Common myeloid progenitor, CD34-positive (primary cell): ENCODE measurements around the gene PLOD2.

Experiments
- CTCF ChIA-PET: fragments of 350-600 bp; sonication (Branson Sonifier 250); formaldehyde crosslinking; loops from one replicate; lab custom pipeline; 2021; ENCODE audit warnings: antibody characterized with exemption; lab: Charles Lee
- POLR2A ChIA-PET: fragments of 350-600 bp; sonication (Branson Sonifier 250); formaldehyde crosslinking; loops from one replicate; lab custom pipeline; 2021; ENCODE audit warnings: antibody characterized with exemption; lab: Charles Lee
- DNase-seq, 3 donors: peaks; one replicate each; pipeline versions ENCODE4 v3.0.0 to v3.0.0-alpha.2; 2013
- H3K27ac ChIP-seq, 2 experiments: 1 replicate in 1 of 2; 2 replicates in 1 of 2; pipeline ENCODE4 v1.7.0; 2013; ENCODE audit warnings: inconsistent platforms in 2 of 2, low read length in 2 of 2, mild to moderate bottlenecking in 2 of 2, low read depth in 1 of 2, moderate library complexity in 1 of 2; ENCODE audit not compliant: severe bottlenecking in 2 of 2, insufficient read depth in 1 of 2, poor library complexity in 1 of 2
- H3K27me3 ChIP-seq, 5 experiments: replicated peaks in 2 of 5; 1 replicate in 3 of 5; 2 replicates in 2 of 5; pipeline versions ENCODE4 v1.6.1 to v1.7.0; 2013; ENCODE audit warnings: low read length in 4 of 5, mild to moderate bottlenecking in 2 of 5, moderate library complexity in 2 of 5, inconsistent platforms in 1 of 5; ENCODE audit not compliant: insufficient read depth in 5 of 5, control insufficient read depth in 4 of 5
- H3K36me3 ChIP-seq, 4 experiments: 1 replicate in 2 of 4; 2 replicates in 2 of 4; pipeline versions ENCODE4 v1.6.1 to v1.7.0; 2013; ENCODE audit warnings: low read length in 3 of 4, control low read depth in 1 of 4, mild to moderate bottlenecking in 1 of 4; ENCODE audit not compliant: control insufficient read depth in 4 of 4, insufficient read depth in 4 of 4
- H3K4me1 ChIP-seq, 4 experiments: 1 replicate in 3 of 4; 2 replicates in 1 of 4; pipeline versions ENCODE4 v1.6.1 to v1.7.1; 2013; ENCODE audit warnings: low read length in 3 of 4, mild to moderate bottlenecking in 3 of 4, control low read depth in 1 of 4, inconsistent platforms in 1 of 4, moderate library complexity in 1 of 4; ENCODE audit not compliant: control insufficient read depth in 4 of 4, insufficient read depth in 4 of 4; ENCODE audit errors: control extremely low read depth in 1 of 4
- H3K4me3 ChIP-seq, 7 experiments: 1 replicate in 4 of 7; 2 replicates in 3 of 7; pipeline versions ENCODE4 v1.5.1 to v1.7.0; 2013; ENCODE audit warnings: mild to moderate bottlenecking in 7 of 7, low read length in 6 of 7, moderate library complexity in 6 of 7, inconsistent platforms in 2 of 7, low read depth in 2 of 7, control low read depth in 1 of 7; ENCODE audit not compliant: insufficient read depth in 4 of 7, control insufficient read depth in 1 of 7; ENCODE audit errors: extremely low read depth in 1 of 7
- H3K9me3 ChIP-seq, 5 experiments: 1 replicate in 4 of 5; 2 replicates in 1 of 5; pipeline versions ENCODE4 v1.6.1 to v1.7.1; 2013; ENCODE audit warnings: low read length in 4 of 5, mild to moderate bottlenecking in 2 of 5, inconsistent platforms in 1 of 5, low read depth in 1 of 5, moderate library complexity in 1 of 5; ENCODE audit not compliant: control insufficient read depth in 4 of 5, insufficient read depth in 2 of 5; ENCODE audit errors: control extremely low read depth in 1 of 5
- WGBS: methylation state at CpG from one replicate; pipeline ENCODE4 v1.1.5; 2013; ENCODE audit not compliant: insufficient coverage; 5-methylcytosine and 5-hydroxymethylcytosine counted together

Gene PLOD2

DNA sequence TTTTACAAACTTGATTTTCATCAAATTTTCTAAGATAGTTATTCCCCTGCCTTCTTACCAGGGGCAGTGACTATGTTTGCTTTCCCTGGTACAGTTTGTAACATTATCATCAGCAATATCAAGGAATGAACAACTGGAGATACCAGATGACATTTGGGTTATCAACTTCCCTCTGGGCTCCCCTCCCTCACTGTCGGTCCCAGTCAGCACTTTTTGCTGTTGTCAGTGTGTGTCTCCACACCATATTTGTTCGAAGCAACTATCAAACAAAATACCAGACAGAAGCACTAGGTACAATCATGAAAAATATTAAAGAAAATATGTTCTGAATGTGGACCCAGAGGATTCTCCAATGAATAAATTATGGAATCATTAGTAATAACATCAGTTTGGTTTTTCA lies 75.3 kb downstream of the PLOD2 start:
- H3K36me3 ChIP-seq: no peaks in the 10 kb centered on the region
- no peaks in the 10 kb centered on the region for H3K4me1 ChIP-seq
- no peak overlapping the region for H3K4me3 ChIP-seq
- POLR2A ChIA-PET: no interaction called here
- CTCF ChIA-PET: no interaction called here
- no peaks in the 10 kb centered on the region for H3K27me3 ChIP-seq
- H3K9me3 ChIP-seq: no peaks in the 10 kb centered on the region
- H3K27ac ChIP-seq: no peak overlapping the region
- no peak for DNase-seq
- WGBS: no CpG with 5 or more reads among the region's 2 CpGs

- H3K36me3 ChIP-seq: peaks cover 0 to 8% (median 2%) of the 10 kb centered on the region in 4 experiments
- no peak for DNase-seq
- ChIA-PET POLR2A (no interaction called here), CTCF (interaction anchor here (1.2 kb wide), 1 partner anchor 109 kb away, joined by 4 read pairs; no protein-coding TSS in a partner anchor)
- H3K27ac ChIP-seq: no peak overlapping the region
- no peaks in the 10 kb centered on the region for H3K4me1 ChIP-seq
- 97% methylated on average over 2 of the region's 2 CpGs for WGBS
- no peak overlapping the region for H3K4me3 ChIP-seq
- peaks cover 0 to 2% (median 0%) of the 10 kb centered on the region in 5 experiments for H3K9me3 ChIP-seq
- H3K27me3 ChIP-seq: no peaks in the 10 kb centered on the region
Observed at GRCh38 chr3:146080578-146080977, 80.4 kb downstream of the PLOD2 start.

GRCh38 chr3:146078031-146078430 lies 83.0 kb downstream of the PLOD2 start:
- WGBS: no CpG with 5 or more reads among the region's 2 CpGs
- Histone ChIP-seq H3K36me3 (peaks cover 0 to 8% (median 2%) of the 10 kb centered on the region in 4 experiments), H3K9me3 (peaks cover 0 to 2% (median 0%) of the 10 kb centered on the region in 5 experiments), H3K4me3 (no peak overlapping the region), H3K4me1 (no peaks in the 10 kb centered on the region), H3K27me3 (no peaks in the 10 kb centered on the region), H3K27ac (no peak overlapping the region)
- ChIA-PET POLR2A (no interaction called here), CTCF (interaction anchor here (0.8 to 1.3 kb wide), 3 partner anchors 13 to 86 kb away, joined by 3 read pairs; no protein-coding TSS in a partner anchor)
- DNase-seq: no peak

DNA sequence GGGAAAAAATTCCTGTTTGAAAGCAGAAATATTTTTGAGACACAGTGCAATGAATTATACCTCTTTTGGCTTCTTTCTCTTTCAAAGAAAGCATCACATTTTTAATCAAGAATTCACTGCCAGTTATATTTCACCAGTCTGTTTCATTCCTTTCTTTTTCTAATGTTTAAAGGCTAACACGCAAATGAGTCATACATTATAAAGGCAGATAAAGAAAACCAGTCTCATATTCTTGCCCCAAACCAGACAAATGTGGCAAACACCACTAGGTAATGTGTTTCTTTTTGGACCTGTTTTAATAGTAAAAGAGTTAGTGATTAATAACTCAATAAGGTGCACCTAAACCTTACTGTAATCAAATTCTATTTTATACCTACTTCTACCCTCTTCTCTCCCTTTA lies 83.8 kb downstream of the PLOD2 start:
- POLR2A ChIA-PET: no interaction called here
- no peak overlapping the region for H3K27ac ChIP-seq
- no peaks in the 10 kb centered on the region for H3K27me3 ChIP-seq
- no CpG with 5 or more reads among the region's 1 CpG for WGBS
- CTCF ChIA-PET: interaction anchor here (1.3 kb wide), 2 partner anchors 14 to 87 kb away, joined by 3 read pairs; no protein-coding TSS in a partner anchor
- no peak overlapping the region for H3K4me3 ChIP-seq
- peaks cover 0 to 2% (median 0%) of the 10 kb centered on the region in 5 experiments for H3K9me3 ChIP-seq
- peaks cover 0 to 8% (median 2%) of the 10 kb centered on the region in 4 experiments for H3K36me3 ChIP-seq
- H3K4me1 ChIP-seq: no peaks in the 10 kb centered on the region
- no peak for DNase-seq

DNA sequence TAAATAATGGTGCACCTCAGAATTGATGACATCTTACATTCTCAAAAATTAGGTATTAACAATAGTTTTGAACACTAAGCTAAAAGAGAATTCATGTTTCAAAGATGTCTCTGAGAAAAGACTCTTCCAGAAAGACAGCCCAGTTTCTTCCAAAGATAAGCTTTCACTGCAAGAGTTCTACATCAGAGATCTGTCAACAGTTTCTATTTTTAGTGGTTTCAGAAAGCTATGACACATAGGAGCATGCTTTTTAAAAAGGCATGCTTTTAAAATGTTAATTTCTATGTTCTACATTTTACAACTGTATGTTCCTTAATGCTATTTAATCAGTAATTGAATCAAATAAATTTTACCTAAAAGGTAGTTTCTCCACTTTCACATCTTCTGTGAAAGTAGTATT lies 88.2 kb downstream of the PLOD2 start:
- H3K4me3 ChIP-seq: no peak overlapping the region
- no peak for DNase-seq

GRCh38 chr3:146072061-146072460 lies 88.9 kb downstream of the PLOD2 start:
- ChIA-PET POLR2A (interaction anchor here (0.5 kb wide), 1 partner anchor 26 kb away, joined by 3 read pairs; no protein-coding TSS in a partner anchor), CTCF (interaction anchor here (1.2 kb wide), 1 partner anchor 88 kb away, joined by 3 read pairs; no protein-coding TSS in a partner anchor)
- Histone ChIP-seq H3K36me3 (peaks cover 0 to 16% (median 3%) of the 10 kb centered on the region in 4 experiments), H3K9me3 (peaks cover 0 to 2% (median 0%) of the 10 kb centered on the region in 5 experiments), H3K4me1 (no peaks in the 10 kb centered on the region), H3K27ac (peak overlapping the region in 1 of 2 experiments; percentile 19), H3K4me3 (no peak overlapping the region), H3K27me3 (no peaks in the 10 kb centered on the region)
- 82% methylated on average over 2 of the region's 3 CpGs for WGBS
- no peak for DNase-seq

More for the DNA sequence above, 88.2 kb downstream of the PLOD2 start:
- POLR2A ChIA-PET: no interaction called here
- Histone ChIP-seq H3K9me3 (peaks cover 0 to 2% (median 0%) of the 10 kb centered on the region in 5 experiments), H3K27ac (no peak overlapping the region), H3K4me1 (no peaks in the 10 kb centered on the region), H3K27me3 (no peaks in the 10 kb centered on the region), H3K36me3 (peaks cover 0 to 16% (median 3%) of the 10 kb centered on the region in 4 experiments)
- CTCF ChIA-PET: interaction anchor here (0.7 to 1.1 kb wide), 2 partner anchors 115 to 117 kb away, joined by 3 to 6 read pairs; no protein-coding TSS in a partner anchor

DNA sequence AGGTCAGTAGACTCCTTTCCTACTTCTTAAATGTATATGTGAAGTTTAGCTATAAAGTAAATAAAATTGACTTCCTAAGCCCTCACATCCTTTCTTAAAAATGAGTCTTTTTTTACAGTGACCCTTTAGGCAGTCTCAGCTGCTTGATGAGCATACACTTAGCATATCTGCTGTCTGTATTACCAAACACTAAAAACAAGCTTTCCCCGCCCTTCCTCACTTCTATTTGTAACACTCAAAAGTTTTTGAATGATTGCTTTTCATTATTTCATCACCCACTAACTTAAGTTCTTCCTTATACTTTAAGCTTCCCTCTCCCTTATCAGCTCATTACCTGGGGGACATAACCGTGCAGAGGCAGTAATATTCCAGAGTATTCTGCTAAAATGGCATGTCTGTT lies 89.4 kb downstream of the PLOD2 start:
- Histone ChIP-seq H3K27ac (peak overlapping the region in 1 of 2 experiments; percentile 19), H3K4me1 (no peaks in the 10 kb centered on the region), H3K27me3 (no peaks in the 10 kb centered on the region), H3K4me3 (no peak overlapping the region), H3K9me3 (peaks cover 0 to 2% (median 0%) of the 10 kb centered on the region in 5 experiments), H3K36me3 (peaks cover 0 to 16% (median 3%) of the 10 kb centered on the region in 4 experiments)
- POLR2A ChIA-PET: interaction anchor here (0.5 kb wide), 1 partner anchor 27 kb away, joined by 3 read pairs; no protein-coding TSS in a partner anchor
- no peak for DNase-seq
- 78% methylated on average over 2 of the region's 2 CpGs for WGBS
- CTCF ChIA-PET: interaction anchor here (0.8 to 1.2 kb wide), 3 partner anchors 10 to 91 kb away, joined by 3 read pairs; no protein-coding TSS in a partner anchor
